Skin epidermis (tissue), 12 donors: ENCODE results near the gene LRPAP1.

Experiments
- H3K27ac ChIP-seq, 21 experiments: fragments of 200-600 bp; sonication (generic) in 11 of 21; one replicate each; pipeline ENCODE4 v1.5.0; 2020; ENCODE audit warnings: mild to moderate bottlenecking in 3 of 21, inconsistent platforms in 2 of 21, moderate library complexity in 2 of 21
- H3K4me3 ChIP-seq, 7 experiments: fragments of 200-600 bp; sonication (generic) in 2 of 7; one replicate each; pipeline ENCODE4 v1.5.0; 2020; ENCODE audit warnings: inconsistent platforms in 2 of 7, mild to moderate bottlenecking in 2 of 7, moderate library complexity in 1 of 7

Gene LRPAP1

GRCh38 chr4:3478446-3479357, 53.5 kb downstream of the LRPAP1 start:
- no peak overlapping the region for H3K4me3 ChIP-seq
- no peak overlapping the region for H3K27ac ChIP-seq

- Histone ChIP-seq H3K27ac (no peak overlapping the region), H3K4me3 (no peak overlapping the region)
Observed at GRCh38 chr4:3477750-3478430, 54.3 kb downstream of the LRPAP1 start.

- no peak overlapping the region for H3K27ac ChIP-seq
- H3K4me3 ChIP-seq = no peak overlapping the region
Observed at GRCh38 chr4:3476936-3477749, 55.1 kb downstream of the LRPAP1 start.

GRCh38 chr4:3476341-3476747, 55.9 kb downstream of the LRPAP1 start:
- Histone ChIP-seq H3K4me3 (no peak overlapping the region), H3K27ac (no peak overlapping the region)

GRCh38 chr4:3475713-3476260, 56.4 kb downstream of the LRPAP1 start:
- H3K4me3 ChIP-seq = no peak overlapping the region
- H3K27ac ChIP-seq = no peak overlapping the region

- no peak overlapping the region for H3K4me3 ChIP-seq
- no peak overlapping the region for H3K27ac ChIP-seq
Observed at GRCh38 chr4:3475041-3475712, 57.0 kb downstream of the LRPAP1 start.

- Histone ChIP-seq H3K4me3 (no peak overlapping the region), H3K27ac (no peak overlapping the region)
Observed at GRCh38 chr4:3473996-3474765, 58.0 kb downstream of the LRPAP1 start.

GRCh38 chr4:3473181-3473950, 58.9 kb downstream of the LRPAP1 start:
- Histone ChIP-seq H3K27ac (no peak overlapping the region), H3K4me3 (no peak overlapping the region)

- Histone ChIP-seq H3K4me3 (no peak overlapping the region), H3K27ac (no peak overlapping the region)
Observed at GRCh38 chr4:3472411-3473141, 59.6 kb downstream of the LRPAP1 start.

GRCh38 chr4:3471886-3472285, 60.3 kb downstream of the LRPAP1 start:
- H3K27ac ChIP-seq = no peak overlapping the region
- no peak overlapping the region for H3K4me3 ChIP-seq

- H3K4me3 ChIP-seq = no peak overlapping the region
- no peak overlapping the region for H3K27ac ChIP-seq
Observed at GRCh38 chr4:3471098-3471760, 61.0 kb downstream of the LRPAP1 start.

- Histone ChIP-seq H3K27ac (no peak overlapping the region), H3K4me3 (no peak overlapping the region)
Observed at GRCh38 chr4:3470244-3471097, 61.8 kb downstream of the LRPAP1 start.

GRCh38 chr4:3469386-3470243, 62.6 kb downstream of the LRPAP1 start:
- no peak overlapping the region for H3K4me3 ChIP-seq
- H3K27ac ChIP-seq = no peak overlapping the region

GRCh38 chr4:3468804-3469203, 63.4 kb downstream of the LRPAP1 start:
- Histone ChIP-seq H3K4me3 (no peak overlapping the region), H3K27ac (no peak overlapping the region)

GRCh38 chr4:3468154-3468553, 64.1 kb downstream of the LRPAP1 start:
- H3K4me3 ChIP-seq = no peak overlapping the region

More at GRCh38 chr4:3468154-3468553, 64.1 kb downstream of the LRPAP1 start:
- no peak overlapping the region for H3K27ac ChIP-seq
